Thyroid gland (tissue), 4 donors: ENCODE data around the gene HERPUD1. TPM values are rescaled to one million over a fixed set of nuclear protein-coding genes. Genes with fewer than 3 reads are reported as not detected.

Experiments used
- DNase-seq, 2 donors: peaks; one replicate each; pipeline ENCODE4 v3.0.0-alpha.2; 2019
- H3K27ac ChIP-seq, 3 donors: fragments of 200-600 bp; sonication (generic); 1 replicate in 2 of 3; 2 replicates in 1 of 3; pipeline ENCODE4 v1.5.1; 2016 to 2019; ENCODE audit warnings: mild to moderate bottlenecking in 1 of 3, moderate library complexity in 1 of 3
- H3K27me3 ChIP-seq: fragments of 200-600 bp; sonication (generic); one replicate; pipeline ENCODE4 v1.5.1; 2019
- H3K36me3 ChIP-seq, 2 donors: fragments of 200-600 bp; sonication (generic); one replicate each; pipeline ENCODE4 v1.5.1; 2016 to 2019
- H3K4me1 ChIP-seq, 2 donors: fragments of 200-600 bp; sonication (generic); one replicate each; pipeline ENCODE4 v1.5.1; 2017 to 2019
- H3K4me3 ChIP-seq, 3 donors: fragments of 200-600 bp; sonication (generic); replicated peaks in 1 of 3; 1 replicate in 2 of 3; 2 replicates in 1 of 3; pipeline ENCODE4 v1.5.1; 2016; ENCODE audit warnings: mild to moderate bottlenecking in 1 of 3
- H3K9me3 ChIP-seq: fragments of 200-600 bp; sonication (generic); one replicate; pipeline ENCODE4 v1.5.1; 2017
- POLR2A ChIP-seq, 2 donors: fragments of 450-650 bp; IDR thresholded peaks; one replicate each; pipeline ENCODE4 v1.6.1; 2017; ENCODE audit warnings: antibody characterized with exemption in 2 of 2, mild to moderate bottlenecking in 2 of 2, moderate library complexity in 1 of 2
- WGBS, 2 donors: methylation state at CpG; one replicate each; pipeline ENCODE4 v1.1.5; 2017; 5-methylcytosine and 5-hydroxymethylcytosine counted together
- intact Hi-C: fragments of 100-400 bp; cut with DNase I; formaldehyde crosslinking; loops from one replicate; pipeline ENCODE4 v1.15.1; 2023
- total RNA-seq, 4 donors: library from RNA; depleted of rRNA; stranded (reverse); fragments of >200 nt; gene quantifications; one replicate each; pipeline ENCODE4 v1.2.3, GENCODE V29; 2016
- TF ChIP-seq, protein P1 (sequence below), 6 experiments: fragments of 200-600 bp in 3 of 6; fragments of 450-650 bp in 3 of 6; sonication (generic) in 3 of 6; IDR thresholded peaks; one replicate each; pipeline ENCODE4 v1.5.1; 2016 to 2019; ENCODE audit warnings: antibody characterized with exemption in 6 of 6, mild to moderate bottlenecking in 2 of 6, inconsistent platforms in 1 of 6, moderate library complexity in 1 of 6

HERPUD1 gene
- total RNA-seq, 4 donors from 2014 or later, result 212 to 659 (median 321) TPM

DNA sequence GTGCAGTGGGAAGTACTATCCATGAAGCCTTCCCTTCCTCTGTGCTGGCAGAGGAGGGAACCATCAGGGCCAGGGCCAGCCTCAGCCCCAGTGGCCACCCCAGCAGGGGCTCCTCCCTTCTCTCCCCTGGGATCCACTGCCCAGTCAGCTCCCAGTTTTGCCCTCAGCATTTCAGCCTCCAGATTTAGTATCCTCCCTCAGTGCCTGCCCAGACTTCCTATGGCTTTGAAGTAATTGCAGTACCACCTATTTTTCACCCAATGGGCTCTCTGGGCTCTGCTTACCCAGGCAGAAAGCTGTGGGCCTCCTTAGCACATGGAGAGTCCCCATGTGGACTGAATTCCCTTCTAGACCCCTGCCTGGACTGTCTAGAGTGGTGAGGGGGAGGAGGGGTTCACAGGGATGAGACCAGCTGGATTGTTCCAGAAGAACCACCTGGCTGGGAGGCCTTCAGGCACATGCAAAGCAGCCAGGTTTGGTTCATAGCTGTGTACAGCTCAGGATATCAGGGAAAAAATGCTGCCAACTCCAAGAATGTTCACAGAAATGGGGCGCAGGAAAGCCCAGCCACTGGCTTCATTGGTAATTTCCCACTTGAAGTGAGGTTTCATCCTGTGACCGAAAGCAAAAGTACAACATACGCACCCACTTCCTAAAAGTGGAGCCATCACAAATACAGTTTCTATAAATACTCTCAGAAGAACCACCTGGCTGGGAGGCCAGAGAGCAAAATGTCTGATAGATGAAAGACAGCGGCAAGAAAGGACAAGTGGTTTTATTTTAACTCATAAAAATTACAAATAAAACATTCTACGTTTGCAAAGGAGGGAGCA lies 15.2 kb upstream of the HERPUD1 start:
- DNase-seq, result no peak
- Histone ChIP-seq H3K9me3 (no peaks in the 10 kb centered on the region), H3K4me1 (peaks cover 16 to 26% of the 10 kb centered on the region in 2 donors), H3K4me3 (no peak overlapping the region), H3K27ac (peak overlapping the region; percentile 41 to 86 (median 70)), H3K36me3 (no peaks in the 10 kb centered on the region), H3K27me3 (no peaks in the 10 kb centered on the region)
- WGBS, 2 donors, result 66 to 76% methylated on average over 5 of the region's 5 CpGs
- intact Hi-C loops, result no loop called here
- no peak for TF ChIP-seq POLR2A (IDR thresholded peaks at IDR 0.05)
- TF ChIP-seq, protein P1, sequence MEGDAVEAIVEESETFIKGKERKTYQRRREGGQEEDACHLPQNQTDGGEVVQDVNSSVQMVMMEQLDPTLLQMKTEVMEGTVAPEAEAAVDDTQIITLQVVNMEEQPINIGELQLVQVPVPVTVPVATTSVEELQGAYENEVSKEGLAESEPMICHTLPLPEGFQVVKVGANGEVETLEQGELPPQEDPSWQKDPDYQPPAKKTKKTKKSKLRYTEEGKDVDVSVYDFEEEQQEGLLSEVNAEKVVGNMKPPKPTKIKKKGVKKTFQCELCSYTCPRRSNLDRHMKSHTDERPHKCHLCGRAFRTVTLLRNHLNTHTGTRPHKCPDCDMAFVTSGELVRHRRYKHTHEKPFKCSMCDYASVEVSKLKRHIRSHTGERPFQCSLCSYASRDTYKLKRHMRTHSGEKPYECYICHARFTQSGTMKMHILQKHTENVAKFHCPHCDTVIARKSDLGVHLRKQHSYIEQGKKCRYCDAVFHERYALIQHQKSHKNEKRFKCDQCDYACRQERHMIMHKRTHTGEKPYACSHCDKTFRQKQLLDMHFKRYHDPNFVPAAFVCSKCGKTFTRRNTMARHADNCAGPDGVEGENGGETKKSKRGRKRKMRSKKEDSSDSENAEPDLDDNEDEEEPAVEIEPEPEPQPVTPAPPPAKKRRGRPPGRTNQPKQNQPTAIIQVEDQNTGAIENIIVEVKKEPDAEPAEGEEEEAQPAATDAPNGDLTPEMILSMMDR (IDR thresholded peaks at IDR 0.05), result no peak

- TF ChIP-seq, protein P1 (IDR thresholded peaks at IDR 0.05), result no peak
- no peak for TF ChIP-seq POLR2A (IDR thresholded peaks at IDR 0.05)
- DNase-seq, result no peak
- Histone ChIP-seq H3K4me3 (no peak overlapping the region), H3K9me3 (no peaks in the 10 kb centered on the region), H3K27me3 (no peaks in the 10 kb centered on the region), H3K36me3 (no peaks in the 10 kb centered on the region), H3K27ac (no peak overlapping the region), H3K4me1 (peaks cover 16 to 21% of the 10 kb centered on the region in 2 donors)
- 80 to 83% methylated on average over 12 of the region's 12 CpGs for WGBS, 2 donors
- intact Hi-C loops, result no loop called here
Observed at GRCh38 chr16:56918467-56919012, 13.4 kb upstream of the HERPUD1 start.

DNA sequence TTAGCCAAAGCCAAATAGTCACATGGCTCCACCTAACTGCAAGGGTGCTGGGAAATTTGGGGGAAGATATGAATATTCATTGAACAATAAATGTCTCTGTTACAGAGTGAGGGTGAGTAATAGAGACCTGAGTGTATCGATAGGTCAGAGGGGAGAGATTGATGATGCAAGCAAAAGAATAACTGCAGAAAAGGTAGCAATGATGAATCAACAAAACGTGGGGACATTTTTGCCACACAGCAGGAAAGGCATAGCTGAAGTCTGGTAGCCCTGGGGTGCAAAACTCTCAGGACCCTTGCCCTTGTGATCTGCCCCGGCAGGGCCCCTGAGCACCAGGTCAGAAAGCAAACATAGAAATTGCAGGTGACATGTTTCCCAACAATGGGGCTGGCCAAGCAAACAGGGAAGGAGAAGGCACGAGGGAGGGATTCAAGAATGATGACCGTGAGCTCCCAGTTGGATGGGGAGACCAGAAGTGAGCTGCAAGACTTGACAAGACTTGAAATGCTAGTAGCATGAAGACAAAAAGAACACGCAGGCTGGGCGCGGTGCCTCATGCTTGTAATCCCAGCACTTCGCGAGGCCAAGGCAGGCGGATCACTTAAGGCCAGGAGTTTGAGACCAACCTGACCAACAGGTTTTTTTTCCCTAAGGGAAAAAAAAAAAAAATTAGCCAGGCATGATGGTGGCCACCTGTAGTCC lies 12.7 kb upstream of the HERPUD1 start:
- 73 to 81% methylated on average over 11 of the region's 11 CpGs for WGBS, 2 donors
- TF ChIP-seq, protein P1 (IDR thresholded peaks at IDR 0.05), result no peak
- no peak for TF ChIP-seq POLR2A (IDR thresholded peaks at IDR 0.05)
- DNase-seq, result no peak

DNA sequence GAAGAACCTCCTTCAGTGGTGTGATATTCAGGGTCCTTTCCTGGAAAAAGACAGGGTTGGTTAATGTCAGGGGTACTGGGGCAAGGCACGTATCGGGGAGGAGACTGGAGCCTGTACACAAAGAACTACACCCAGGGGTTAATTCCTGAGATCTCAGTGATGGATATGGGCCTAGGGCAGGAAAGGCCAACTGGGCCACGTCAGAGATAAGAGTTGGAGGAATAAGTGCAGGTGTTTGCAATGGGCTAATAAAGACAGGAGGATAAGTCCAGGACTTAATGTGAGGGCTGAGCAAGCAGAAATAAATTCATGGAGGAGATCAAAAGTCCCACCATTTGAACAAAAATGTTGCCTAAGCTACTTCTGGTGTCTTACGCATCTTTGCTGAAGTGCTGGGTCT lies 10.4 kb upstream of the HERPUD1 start:
- Histone ChIP-seq H3K36me3 (no peaks in the 10 kb centered on the region), H3K4me1 (peaks cover 0 to 13% of the 10 kb centered on the region in 2 donors), H3K27ac (no peak overlapping the region), H3K4me3 (no peak overlapping the region), H3K27me3 (no peaks in the 10 kb centered on the region), H3K9me3 (no peaks in the 10 kb centered on the region)
- intact Hi-C loops, result no loop called here
- no peak for DNase-seq
- WGBS, 2 donors, result 86 to 90% methylated on average over 4 of the region's 4 CpGs
- TF ChIP-seq, protein P1 (IDR thresholded peaks at IDR 0.05), result no peak
- no peak for TF ChIP-seq POLR2A (IDR thresholded peaks at IDR 0.05)

More for the DNA sequence above, 12.7 kb upstream of the HERPUD1 start:
- H3K9me3 ChIP-seq, result no peaks in the 10 kb centered on the region
- H3K27me3 ChIP-seq, result no peaks in the 10 kb centered on the region
- no peak overlapping the region for H3K4me3 ChIP-seq
- no peak overlapping the region for H3K27ac ChIP-seq
- peaks cover 16 to 21% of the 10 kb centered on the region in 2 donors for H3K4me1 ChIP-seq
- intact Hi-C loops, result no loop called here
- no peaks in the 10 kb centered on the region for H3K36me3 ChIP-seq
